ENCODE measurements around the gene NLK.
"Not testable (repeated sequence)": the region's sequence is repeated elsewhere in the genome, so short reads cannot be mapped to it uniquely, and the experiment has no call there.

The NLK gene

GRCh38 chr17:28042657-28042720 is at the start of gene NLK:
TSS of gene NLK (plus strand) at chr17:28042677. CDS start at chr17:28042874, 197 bp downstream.
- DNase-seq: no peak

DNA sequence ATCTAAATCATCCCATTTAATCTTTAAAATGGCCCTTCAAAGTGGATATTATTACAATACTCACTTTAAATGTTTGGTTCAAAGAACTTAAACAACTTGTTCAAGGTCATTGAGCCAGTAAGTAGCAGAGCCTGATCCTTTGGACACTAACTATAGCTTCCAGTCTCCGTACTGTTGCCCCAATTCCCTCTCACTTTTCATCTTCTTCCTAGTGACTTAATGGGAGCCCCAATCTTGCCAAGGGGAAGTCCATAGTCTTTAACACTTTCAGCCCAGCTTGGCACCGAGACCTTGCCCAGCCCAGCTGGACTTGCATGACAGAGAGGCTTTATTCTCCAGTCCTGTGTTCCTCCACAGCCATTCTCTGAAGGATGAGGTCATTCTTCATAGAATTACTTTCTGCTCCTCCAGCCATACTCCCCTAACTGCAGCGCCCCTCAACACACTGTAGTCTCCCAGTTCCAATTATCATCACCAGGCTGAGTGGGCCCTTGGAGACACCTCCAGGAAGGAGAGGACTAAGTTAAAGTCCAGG is 49.2 kb upstream of the NLK start:
- DNase-seq: no peak

DNA sequence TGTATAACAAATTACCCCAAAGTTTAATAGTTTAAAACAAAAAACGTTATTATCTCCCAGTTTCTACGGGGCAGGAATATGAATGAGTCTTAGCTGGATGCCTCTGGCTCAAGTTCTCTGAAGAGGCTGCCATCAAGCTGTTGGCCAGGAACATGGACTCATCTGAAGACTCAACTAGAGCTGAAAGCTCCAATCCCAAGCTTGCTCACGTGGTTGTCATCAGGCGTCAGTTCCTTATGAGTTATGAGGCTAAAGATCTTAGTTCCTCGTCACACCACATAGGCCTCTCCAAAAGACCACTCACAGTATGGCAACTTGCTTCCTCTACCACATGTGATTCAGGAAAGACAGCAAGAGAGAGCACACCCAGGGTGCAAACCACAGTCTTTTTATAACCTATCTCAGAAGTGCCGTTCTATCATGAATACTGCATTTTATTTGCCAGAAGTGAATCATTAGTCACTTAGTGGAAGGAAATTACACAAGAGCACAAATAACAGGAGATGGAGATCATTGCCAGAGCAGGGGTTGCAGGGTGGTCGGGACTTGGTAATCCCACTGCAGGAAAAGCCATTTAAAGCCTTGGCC is 48.7 kb upstream of the NLK start:
- DNase-seq: no peak

GRCh38 chr17:27994586-27994985 is 47.9 kb upstream of the NLK start:
- no peak for DNase-seq

DNA sequence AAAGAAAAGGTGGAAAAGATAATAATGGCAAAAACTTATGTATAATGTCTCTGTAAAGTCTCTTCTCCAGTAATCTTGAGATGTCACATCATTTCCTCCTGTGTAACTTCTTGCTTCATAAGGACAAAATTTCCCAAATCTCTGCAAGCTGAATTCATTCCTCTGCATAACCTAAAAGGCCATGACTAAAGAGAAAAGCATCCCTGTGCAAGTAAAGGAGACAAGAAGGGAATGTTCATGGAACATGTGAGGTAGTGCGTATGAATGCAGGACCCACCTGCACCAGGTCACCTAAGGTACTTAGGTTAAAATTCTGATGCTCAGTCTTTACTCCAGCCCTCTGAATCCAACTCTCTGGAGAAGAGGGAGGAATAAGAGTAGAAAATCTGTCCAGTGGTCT is 46.9 kb upstream of the NLK start:
- DNase-seq: no peak

GRCh38 chr17:27996202-27997043 is 46.1 kb upstream of the NLK start:
- DNase-seq: no peak

- no peak for DNase-seq
Measured at GRCh38 chr17:27997044-27997401, 45.5 kb upstream of the NLK start.

DNA sequence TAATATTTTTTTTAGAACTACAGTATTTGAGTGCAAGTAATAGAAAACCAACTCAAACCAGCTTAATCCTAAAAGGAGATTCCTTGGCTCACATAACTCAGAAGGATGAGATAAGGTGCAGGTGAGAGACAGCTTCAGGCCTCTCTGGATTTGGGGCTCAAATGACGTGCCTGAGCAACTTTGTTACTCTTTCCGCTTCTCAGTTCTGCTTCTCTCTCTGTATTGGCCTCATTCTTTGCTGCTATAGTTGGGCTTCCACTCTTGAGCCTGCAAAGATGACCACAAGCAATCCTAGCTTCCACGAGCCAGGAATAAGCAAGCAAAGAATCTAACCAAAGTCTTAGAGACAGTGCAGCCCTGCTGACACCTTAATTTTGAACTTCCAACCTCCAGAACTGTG is 45.0 kb upstream of the NLK start:
- DNase-seq: no peak

DNA sequence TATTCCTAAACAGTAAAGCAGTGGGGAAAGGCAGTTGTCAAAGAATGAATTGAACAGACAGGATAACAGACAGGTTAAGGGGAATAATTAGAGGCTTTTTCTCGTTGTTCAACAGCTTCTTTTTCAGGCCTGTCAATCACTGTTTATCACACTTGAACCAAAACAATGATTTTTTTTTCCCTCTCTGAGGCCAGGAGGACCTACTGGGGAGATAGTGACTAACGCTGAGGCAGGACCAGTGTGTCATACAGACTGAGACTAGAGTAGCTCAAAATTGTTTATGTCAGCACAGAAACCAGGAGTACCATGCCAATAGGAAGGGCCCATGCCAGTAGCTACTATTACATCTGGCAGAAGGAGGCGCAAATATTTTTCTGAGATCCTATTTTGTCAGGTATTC is 41.3 kb upstream of the NLK start:
- no peak for DNase-seq

DNA sequence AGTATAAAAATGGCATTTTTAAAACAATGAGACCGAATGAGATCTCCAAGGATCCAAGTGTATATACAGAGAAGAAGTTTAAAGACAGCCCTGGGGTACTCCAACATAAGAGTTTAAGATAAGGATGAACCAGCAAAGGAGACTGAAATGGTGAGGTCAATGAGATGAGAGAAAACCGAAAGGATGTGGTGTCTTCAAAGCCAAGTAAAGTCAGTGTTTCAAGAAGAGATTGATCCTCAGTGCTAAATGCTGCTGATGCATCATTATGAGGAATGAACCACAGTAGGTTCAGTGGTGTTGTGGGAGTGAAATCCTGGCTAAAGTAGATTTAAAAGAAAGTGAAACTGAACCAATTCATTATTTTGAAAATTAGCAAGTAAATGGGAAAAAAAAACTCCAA is 38.1 kb upstream of the NLK start:
- DNase-seq: no peak

DNA sequence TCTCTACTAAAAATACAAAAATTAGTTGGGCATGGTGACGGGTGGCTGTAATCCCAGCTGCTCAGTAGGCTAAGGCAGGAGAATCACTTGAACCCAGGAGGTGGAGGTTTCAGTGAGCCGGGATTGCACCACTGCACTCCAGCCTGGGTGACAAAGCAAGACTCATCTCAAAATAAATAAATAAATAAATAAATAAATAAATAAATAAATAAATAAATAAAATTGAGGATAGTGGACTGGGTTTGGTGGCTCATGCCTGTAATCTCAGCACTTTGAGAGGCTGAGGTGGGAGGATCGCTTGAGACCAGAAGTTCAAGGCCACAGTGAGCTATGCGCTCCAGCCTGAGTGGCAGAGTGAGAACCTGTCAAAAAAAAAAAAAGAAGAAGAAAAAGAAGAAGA is 34.6 kb upstream of the NLK start:
- DNase-seq: not testable (repeated sequence)

GRCh38 chr17:28008513-28008912 is 34.0 kb upstream of the NLK start:
- DNase-seq: no peak

DNA sequence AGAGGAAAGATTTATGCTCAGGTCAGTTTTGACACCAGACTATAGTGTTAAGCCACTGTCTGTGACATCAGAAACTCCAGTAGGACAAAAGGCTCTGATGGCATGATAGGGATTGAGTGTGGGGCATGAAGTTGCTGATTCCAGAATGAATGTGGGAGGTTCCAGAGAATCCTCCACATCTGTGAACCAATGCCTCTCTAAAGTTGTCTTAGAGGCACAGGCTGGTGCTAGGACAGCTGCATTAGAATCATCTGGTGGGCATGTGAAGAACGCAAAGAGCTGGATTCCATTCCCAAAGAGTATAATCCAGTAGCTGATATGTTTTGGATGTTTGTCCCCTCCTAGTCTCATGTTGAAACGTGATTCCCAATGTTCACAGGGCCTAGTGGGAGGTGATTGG is 32.1 kb upstream of the NLK start:
- DNase-seq: no peak

GRCh38 chr17:28018439-28019070 is 23.9 kb upstream of the NLK start:
- DNase-seq: no peak

- no peak for DNase-seq
Measured at GRCh38 chr17:28020515-28020914, 22.0 kb upstream of the NLK start.

GRCh38 chr17:28029044-28029443 is 13.4 kb upstream of the NLK start:
- no peak for DNase-seq

- DNase-seq: no peak
Measured at GRCh38 chr17:28030386-28030785, 12.1 kb upstream of the NLK start.

GRCh38 chr17:28031174-28031573 is 11.3 kb upstream of the NLK start:
- DNase-seq: no peak

DNA sequence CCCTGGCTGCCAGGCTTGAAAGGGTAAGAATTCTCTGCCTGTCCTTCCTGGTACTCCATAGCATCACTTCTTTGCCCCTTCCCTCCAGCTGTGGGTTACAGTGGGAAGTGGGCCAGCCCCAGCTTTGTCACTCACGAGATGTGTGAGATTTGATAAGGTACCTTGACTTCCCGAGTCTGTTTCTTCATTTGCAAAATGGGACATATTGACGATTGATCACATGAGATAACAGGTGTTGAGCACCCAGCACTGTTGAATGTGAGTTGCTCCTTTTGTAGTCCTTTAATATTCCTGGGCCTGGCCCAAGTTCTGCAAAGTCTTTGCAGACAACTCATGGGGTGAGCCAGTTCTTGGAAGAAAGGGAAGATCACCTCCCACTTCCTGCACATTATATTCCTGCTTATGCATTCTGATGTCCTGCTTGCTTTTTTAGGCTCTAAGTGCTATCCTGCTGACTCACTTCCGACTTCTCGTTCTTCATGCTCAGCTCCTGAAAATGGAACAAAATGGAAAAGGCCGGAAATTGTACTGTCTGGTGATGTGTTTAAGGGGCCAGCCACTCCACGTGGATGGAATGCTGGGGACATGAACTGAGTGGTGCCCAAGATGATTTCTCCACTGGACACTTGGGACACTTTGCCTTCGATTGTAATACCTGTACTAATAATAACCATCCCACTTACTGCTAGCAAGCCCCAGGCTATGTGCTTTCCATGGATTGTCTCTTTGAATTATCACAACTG is 8.3 kb upstream of the NLK start:
- no peak for DNase-seq

- not testable (repeated sequence) for DNase-seq
Measured at GRCh38 chr17:28035452-28035851, 7.0 kb upstream of the NLK start.

- DNase-seq: not testable (repeated sequence)
Measured at GRCh38 chr17:28035884-28036283, 6.6 kb upstream of the NLK start.

DNA sequence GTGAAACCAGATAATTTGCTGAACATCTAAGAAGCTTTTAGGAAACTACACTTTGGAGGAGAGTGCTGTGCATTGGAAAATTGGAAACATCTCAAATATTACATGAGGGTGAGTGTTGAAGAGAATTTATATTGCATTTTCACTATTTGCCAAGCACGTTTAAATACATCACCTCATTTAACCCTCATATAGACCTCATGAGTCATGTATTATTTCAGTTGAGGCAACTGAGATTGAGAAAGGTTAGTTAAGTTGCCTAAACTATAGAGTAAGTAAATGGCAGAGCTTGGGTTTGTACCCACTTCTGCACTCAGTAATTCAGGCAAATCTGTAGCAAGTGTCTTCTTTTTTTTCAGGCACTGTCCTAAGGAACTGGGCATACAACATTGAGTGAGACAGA is 3.7 kb upstream of the NLK start:
- no peak for DNase-seq

DNA sequence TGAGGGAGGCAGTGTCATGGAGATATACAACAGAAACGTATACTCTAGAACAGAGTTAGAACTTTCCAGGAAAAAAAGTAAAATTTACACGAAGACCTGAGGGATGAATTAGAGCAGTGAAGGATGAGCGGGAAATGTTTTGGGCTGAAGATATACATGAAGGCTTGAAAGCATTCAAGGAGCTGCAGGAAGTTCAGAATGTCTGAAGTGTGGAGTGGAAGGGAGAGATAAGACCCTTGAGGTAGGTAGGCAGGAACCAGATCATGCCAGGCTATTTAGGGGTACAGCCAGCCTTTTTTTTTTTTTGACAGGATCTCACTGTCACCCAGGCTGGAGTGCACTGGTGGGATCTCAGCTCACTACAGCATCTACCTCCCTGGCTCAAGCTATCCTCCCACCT is 3.2 kb upstream of the NLK start:
- DNase-seq: no peak

- no peak for DNase-seq
Measured at GRCh38 chr17:28040406-28040805, 2.1 kb upstream of the NLK start.

All from CD4-positive, alpha-beta T cell treated with Interleukin-17A for 4 hours (primary cell).